ENCODE measurements around the gene PREX1. TPM values are rescaled to one million over a fixed set of nuclear protein-coding genes. Genes with fewer than 3 reads are reported as not detected.

Gene PREX1
- total and polyA plus RNA-seq, 4 donors, result 29.5 to 121 (median 69.3) TPM

- Histone ChIP-seq H3K4me3 (no peak overlapping the region), H3K9ac (ENCODE audit: insufficient read depth in 1 of 2, low read length in 2 of 2) (no peak overlapping the region), H3K27ac (ENCODE audit: low read depth in 1 of 2, low read length in 1 of 2) (no peak overlapping the region), H3K9me3 (ENCODE audit: control insufficient read depth in 4 of 4, insufficient read depth in 3 of 4, low read length in 3 of 4) (no peaks in the 10 kb centered on the region), H3K27me3 (ENCODE audit: control insufficient read depth in 3 of 3, insufficient read depth in 3 of 3, low read length in 2 of 3) (no peaks in the 10 kb centered on the region), H3K36me3 (ENCODE audit: control insufficient read depth in 4 of 4, insufficient read depth in 4 of 4, low read length in 4 of 4) (peaks cover 0 to 52% (median 0%) of the 10 kb centered on the region in 4 donors), H3K4me1 (ENCODE audit: control insufficient read depth in 5 of 5, insufficient read depth in 5 of 5, low read length in 5 of 5) (no peaks in the 10 kb centered on the region)
- DNase-seq, result no peak
- TF ChIP-seq CTCF (IDR thresholded peaks at IDR 0.05; ENCODE audit: control extremely low read depth, extremely low read depth), result no peak
- no peak for ATAC-seq (ENCODE audit: insufficient read depth, low FRiP score)
- WGBS, 2 donors, result 84 to 94% methylated on average over 15 of the region's 15 CpGs
These were observed 198.5 kb downstream of the PREX1 start for GRCh38 chr20:48629069-48629959.

- DNase-seq (no peak), ATAC-seq (ENCODE audit: insufficient read depth, low FRiP score) (no peak)
- WGBS, 2 donors, result 78% methylated on average over 14 to 16 of the region's 16 CpGs
- no peak overlapping the region for H3K4me3 ChIP-seq
- no peaks in the 10 kb centered on the region for H3K27me3 ChIP-seq (ENCODE audit: control insufficient read depth in 3 of 3, insufficient read depth in 3 of 3, low read length in 2 of 3)
- H3K9me3 ChIP-seq (ENCODE audit: control insufficient read depth in 4 of 4, insufficient read depth in 3 of 4, low read length in 3 of 4), result no peaks in the 10 kb centered on the region
- H3K27ac ChIP-seq (ENCODE audit: low read depth in 1 of 2, low read length in 1 of 2), result no peak overlapping the region
- H3K4me1 ChIP-seq (ENCODE audit: control insufficient read depth in 5 of 5, insufficient read depth in 5 of 5, low read length in 5 of 5), result no peaks in the 10 kb centered on the region
- TF ChIP-seq CTCF (IDR thresholded peaks at IDR 0.05; ENCODE audit: control extremely low read depth, extremely low read depth), result no peak
- peaks cover 0 to 57% (median 0%) of the 10 kb centered on the region in 4 donors for H3K36me3 ChIP-seq (ENCODE audit: control insufficient read depth in 4 of 4, insufficient read depth in 4 of 4, low read length in 4 of 4)
- no peak overlapping the region for H3K9ac ChIP-seq (ENCODE audit: insufficient read depth in 1 of 2, low read length in 2 of 2)
These were observed 200.1 kb downstream of the PREX1 start for GRCh38 chr20:48627737-48628128.

GRCh38 chr20:48626938-48627736 lies 200.7 kb downstream of the PREX1 start:
- no peak for DNase-seq
- H3K36me3 ChIP-seq (ENCODE audit: control insufficient read depth in 4 of 4, insufficient read depth in 4 of 4, low read length in 4 of 4), result peaks cover 0 to 52% (median 0%) of the 10 kb centered on the region in 4 donors

More at GRCh38 chr20:48626938-48627736, 200.7 kb downstream of the PREX1 start:
- no peak overlapping the region for H3K27ac ChIP-seq (ENCODE audit: low read depth in 1 of 2, low read length in 1 of 2)
- no peaks in the 10 kb centered on the region for H3K4me1 ChIP-seq (ENCODE audit: control insufficient read depth in 5 of 5, insufficient read depth in 5 of 5, low read length in 5 of 5)
- 71 to 72% methylated on average over 18 of the region's 18 CpGs for WGBS, 2 donors
- no peaks in the 10 kb centered on the region for H3K27me3 ChIP-seq (ENCODE audit: control insufficient read depth in 3 of 3, insufficient read depth in 3 of 3, low read length in 2 of 3)
- no peak overlapping the region for H3K4me3 ChIP-seq
- H3K9ac ChIP-seq (ENCODE audit: insufficient read depth in 1 of 2, low read length in 2 of 2), result no peak overlapping the region
- ATAC-seq (ENCODE audit: insufficient read depth, low FRiP score), result no peak
- H3K9me3 ChIP-seq (ENCODE audit: control insufficient read depth in 4 of 4, insufficient read depth in 3 of 4, low read length in 3 of 4), result no peaks in the 10 kb centered on the region
- no peak for TF ChIP-seq CTCF (IDR thresholded peaks at IDR 0.05; ENCODE audit: control extremely low read depth, extremely low read depth)

Data from lung (tissue), 12 donors.